ENCODE measurements around the gene FGF16. TPM values are rescaled to one million over a fixed set of nuclear protein-coding genes. Genes with fewer than 3 reads are reported as not detected.
"Not testable (repeated sequence)": the region's sequence is repeated elsewhere in the genome, so short reads cannot be mapped to it uniquely, and the experiment has no call there.

The FGF16 gene
- not detected in 3 replicates for total RNA-seq

- no peak for DNase-seq (ENCODE audit: low spot score in 2 of 2, unreplicated experiment in 2 of 2)
- no peak for TF ChIP-seq CTCF (IDR thresholded peaks at IDR 0.05; ENCODE audit: unreplicated experiment)
- H3K27ac Mint-ChIP-seq: no peak within 1 kb of the TSS
These were observed at the start of gene FGF16 for GRCh38 chrX:77446908-77447652. Gene FGF16 (plus strand): TSS chrX:77447389. CDS start chrX:77447675, 286 bp downstream.

GRCh38 chrX:77398330-77398954 lies 48.7 kb upstream of the FGF16 start:
- DNase-seq (ENCODE audit: low spot score in 2 of 2, unreplicated experiment in 2 of 2): no peak
- Mint-ChIP-seq H3K36me3 (no peaks in the 10 kb centered on the region), H3K9me3 (peaks cover 42% of the 10 kb centered on the region)

More at GRCh38 chrX:77446908-77447652, at the start of gene FGF16:
- H3K4me3 Mint-ChIP-seq: peak within 1 kb of the TSS; percentile 61
- H3K36me3 Mint-ChIP-seq: no peaks in the 10 kb centered on the region
- H3K9me3 Mint-ChIP-seq: peaks cover 8% of the 10 kb centered on the region
- peaks cover 14% of the 10 kb centered on the region for H3K4me1 Mint-ChIP-seq
- peaks cover 54% of the 10 kb centered on the region for H3K27me3 Mint-ChIP-seq (ENCODE audit: low read depth)

GRCh38 chrX:77404419-77404818 lies 42.8 kb upstream of the FGF16 start:
- H3K27me3 Mint-ChIP-seq (ENCODE audit: low read depth): no peaks in the 10 kb centered on the region
- H3K4me3 Mint-ChIP-seq: no peak overlapping the region
- no peak for TF ChIP-seq CTCF (IDR thresholded peaks at IDR 0.05; ENCODE audit: unreplicated experiment)
- H3K4me1 Mint-ChIP-seq: no peaks in the 10 kb centered on the region
- H3K9me3 Mint-ChIP-seq: peaks cover 31% of the 10 kb centered on the region
- DNase-seq (ENCODE audit: low spot score in 2 of 2, unreplicated experiment in 2 of 2): no peak
- no peak overlapping the region for H3K27ac Mint-ChIP-seq
- no peaks in the 10 kb centered on the region for H3K36me3 Mint-ChIP-seq

More at GRCh38 chrX:77398330-77398954, 48.7 kb upstream of the FGF16 start:
- Mint-ChIP-seq H3K27ac (no peak overlapping the region), H3K27me3 (ENCODE audit: low read depth) (no peaks in the 10 kb centered on the region), H3K4me1 (no peaks in the 10 kb centered on the region), H3K4me3 (no peak overlapping the region)
- TF ChIP-seq CTCF (IDR thresholded peaks at IDR 0.05; ENCODE audit: unreplicated experiment): no peak

- not testable (repeated sequence) for H3K27me3 Mint-ChIP-seq (ENCODE audit: low read depth); H3K36me3 Mint-ChIP-seq; H3K4me3 Mint-ChIP-seq; H3K27ac Mint-ChIP-seq; H3K4me1 Mint-ChIP-seq; DNase-seq (ENCODE audit: low spot score in 2 of 2, unreplicated experiment in 2 of 2)
- peaks cover 37% of the 10 kb centered on the region for H3K9me3 Mint-ChIP-seq
These were observed 39.4 kb upstream of the FGF16 start for GRCh38 chrX:77407821-77408220.

- Mint-ChIP-seq H3K36me3 (no peaks in the 10 kb centered on the region), H3K27me3 (ENCODE audit: low read depth) (no peaks in the 10 kb centered on the region), H3K4me3 (no peak overlapping the region), H3K4me1 (no peaks in the 10 kb centered on the region), H3K27ac (no peak overlapping the region), H3K9me3 (peaks cover 32% of the 10 kb centered on the region)
- no peak for TF ChIP-seq CTCF (IDR thresholded peaks at IDR 0.05; ENCODE audit: unreplicated experiment)
- DNase-seq (ENCODE audit: low spot score in 2 of 2, unreplicated experiment in 2 of 2): no peak
These were observed 34.6 kb upstream of the FGF16 start for GRCh38 chrX:77412631-77413030.

- no peak overlapping the region for H3K27ac Mint-ChIP-seq
- no peaks in the 10 kb centered on the region for H3K4me1 Mint-ChIP-seq
- peaks cover 14% of the 10 kb centered on the region for H3K9me3 Mint-ChIP-seq
- TF ChIP-seq CTCF (IDR thresholded peaks at IDR 0.05; ENCODE audit: unreplicated experiment): no peak
- H3K36me3 Mint-ChIP-seq: no peaks in the 10 kb centered on the region
- no peak overlapping the region for H3K4me3 Mint-ChIP-seq
- no peaks in the 10 kb centered on the region for H3K27me3 Mint-ChIP-seq (ENCODE audit: low read depth)
- DNase-seq (ENCODE audit: low spot score in 2 of 2, unreplicated experiment in 2 of 2): no peak
These were observed 32.0 kb upstream of the FGF16 start for GRCh38 chrX:77415161-77415560.

Data from mesothelial cell of epicardium (in vitro differentiated cells).